Neural cell (in vitro differentiated cells): ENCODE data around the gene DMRTA2. TPM values are rescaled to one million over a fixed set of nuclear protein-coding genes. Genes with fewer than 3 reads are reported as not detected.

Experiments
- H2AFZ ChIP-seq: fragments of 200-600, 300-800 bp; sonication (generic), shearing (Covaris generic); 2 replicates; pipeline ENCODE4 v1.6.0; 2014; ENCODE audit warnings: low read depth, mild to moderate bottlenecking, antibody characterized with exemption, low read length, moderate library complexity
- H3F3A ChIP-seq: fragments of 200-600 bp; shearing (Covaris generic); 2 replicates; pipeline ENCODE4 v1.6.1; 2016; ENCODE audit warnings: mild to moderate bottlenecking, moderate library complexity, mixed read lengths, antibody characterized with exemption, low read length; ENCODE audit not compliant: insufficient read depth, poor library complexity, severe bottlenecking
- H3K27ac ChIP-seq: fragments of 200-600, 300-800 bp; sonication (generic), shearing (Covaris generic); 2 replicates; pipeline ENCODE4 v1.5.1; 2014; ENCODE audit warnings: mild to moderate bottlenecking, low read length, moderate library complexity
- H3K27me3 ChIP-seq: fragments of 300-800, 200-600 bp; sonication (generic), shearing (Covaris generic); 2 replicates; pipeline ENCODE4 v1.6.0; 2014; ENCODE audit warnings: mild to moderate bottlenecking, low read depth, low read length, moderate library complexity; ENCODE audit not compliant: insufficient read depth
- H3K36me3 ChIP-seq: fragments of 300-800, 200-600 bp; sonication (generic), shearing (Covaris generic); 2 replicates; pipeline ENCODE4 v1.5.1; 2014; ENCODE audit warnings: mild to moderate bottlenecking, antibody characterized with exemption, low read length, moderate library complexity; ENCODE audit not compliant: insufficient read depth
- H3K4me2 ChIP-seq: fragments of 300-800, 200-600 bp; sonication (generic), shearing (Covaris generic); 2 replicates; pipeline ENCODE4 v1.6.0; 2014; ENCODE audit warnings: mild to moderate bottlenecking, low read length
- H3K4me3 ChIP-seq: fragments of 300-800, 200-600 bp; sonication (generic), shearing (Covaris generic); 2 replicates; pipeline ENCODE4 v1.5.1; 2014; ENCODE audit warnings: mild to moderate bottlenecking, low read length, moderate library complexity
- H3K79me2 ChIP-seq: fragments of 200-600 bp; shearing (Covaris generic); replicated peaks from 2 replicates; pipeline ENCODE4 v1.6.0; 2014; ENCODE audit warnings: mild to moderate bottlenecking, low read length, moderate library complexity; ENCODE audit not compliant: insufficient read depth
- H3K9ac ChIP-seq: fragments of 300-800, 200-600 bp; sonication (generic), shearing (Covaris generic); 2 replicates; pipeline ENCODE4 v1.6.1; 2016; ENCODE audit warnings: mild to moderate bottlenecking, low read length, mixed read lengths
- H3K9me2 ChIP-seq: fragments of 200-600 bp; shearing (Covaris generic); 2 replicates; pipeline ENCODE4 v1.6.1; 2016; ENCODE audit warnings: mild to moderate bottlenecking, low read length, mixed read lengths; ENCODE audit not compliant: insufficient read depth
- H3K9me3 ChIP-seq: fragments of 200-600, 300-800 bp; sonication (generic), shearing (Covaris generic); 2 replicates; pipeline ENCODE4 v1.6.1; 2016; ENCODE audit warnings: mild to moderate bottlenecking, mixed run types, low read length, moderate library complexity, mixed read lengths
- H4K20me1 ChIP-seq: fragments of 200-600 bp; shearing (Covaris generic); 2 replicates; pipeline ENCODE4 v1.6.1; 2016; ENCODE audit warnings: mild to moderate bottlenecking, mixed run types; ENCODE audit not compliant: insufficient read depth
- CTCF ChIP-seq: fragments of 450-650 bp; IDR thresholded peaks from 2 replicates; pipeline ENCODE4 v1.5.1; 2014; ENCODE audit warnings: antibody characterized with exemption, mild to moderate bottlenecking, moderate library complexity; ENCODE audit not compliant: poor library complexity, severe bottlenecking
- EP300 ChIP-seq: fragments of 450-650 bp; conservative IDR thresholded peaks from 2 replicates; pipeline ENCODE4 v1.6.1; 2014; ENCODE audit warnings: antibody characterized with exemption, mild to moderate bottlenecking, moderate library complexity; ENCODE audit not compliant: poor library complexity, severe bottlenecking
- EZH2 ChIP-seq: fragments of 200-600, 300-800 bp; shearing (Covaris generic), sonication (generic); IDR thresholded peaks from 2 replicates; pipeline ENCODE4 v1.6.1; 2014; ENCODE audit warnings: antibody characterized with exemption, low read length, borderline replicate concordance, mild to moderate bottlenecking; ENCODE audit not compliant: insufficient read depth, poor library complexity, severe bottlenecking
- MXI1 ChIP-seq: fragments of 450-650 bp; conservative IDR thresholded peaks from 2 replicates; pipeline ENCODE4 v1.6.1; 2014; ENCODE audit warnings: antibody characterized with exemption, mild to moderate bottlenecking; ENCODE audit not compliant: poor library complexity, severe bottlenecking
- POLR2AphosphoS5 ChIP-seq: IDR thresholded peaks from 2 replicates; pipeline ENCODE4 v1.6.1; 2012
- RAD21 ChIP-seq: fragments of 450-650 bp; conservative IDR thresholded peaks from 2 replicates; pipeline ENCODE4 v1.6.1; 2014; ENCODE audit warnings: antibody characterized with exemption, mild to moderate bottlenecking, moderate library complexity
- REST ChIP-seq: IDR thresholded peaks from 2 replicates; pipeline ENCODE4 v1.6.1; 2012; ENCODE audit warnings: borderline replicate concordance
- SMC3 ChIP-seq: fragments of 450-650 bp; conservative IDR thresholded peaks from 2 replicates; pipeline ENCODE4 v1.6.1; 2014; ENCODE audit warnings: antibody characterized with exemption, mild to moderate bottlenecking, moderate library complexity; ENCODE audit not compliant: poor library complexity
- TAF1 ChIP-seq: IDR thresholded peaks from 2 replicates; pipeline ENCODE4 v1.6.1; 2012; ENCODE audit warnings: low read depth
- polyA plus RNA-seq: library from polyadenylated mRNA; depleted of rRNA; stranded (reverse); fragments of >200 nt; gene quantifications from 2 replicates; pipeline ENCODE4 v1.2.3, GENCODE V29; 2014

The DMRTA2 gene
- polyA plus RNA-seq, 1 donor from 2014 or later = 0.22 TPM

GRCh38 chr1:50436489-50436888, 13.2 kb upstream of the DMRTA2 start:
- no peak overlapping the region for H3K9ac ChIP-seq
- H3K9me3 ChIP-seq = no peaks in the 10 kb centered on the region
- TF ChIP-seq TAF1 (no peak), POLR2AphosphoS5 (no peak), SMC3 (no peak), EZH2 (no peak), CTCF (no peak), EP300 (no peak), MXI1 (no peak), RAD21 (no peak), REST (no peak)
- no peak overlapping the region for H3K27ac ChIP-seq
- H2AFZ ChIP-seq = no peak overlapping the region
- no peak overlapping the region for H3K4me2 ChIP-seq
- no peaks in the 10 kb centered on the region for H3K79me2 ChIP-seq
- no peaks in the 10 kb centered on the region for H3K9me2 ChIP-seq
- H3K4me3 ChIP-seq = no peak overlapping the region
- no peaks in the 10 kb centered on the region for H4K20me1 ChIP-seq
- no peaks in the 10 kb centered on the region for H3K36me3 ChIP-seq
- H3F3A ChIP-seq = no peaks in the 10 kb centered on the region
- peaks cover 14% of the 10 kb centered on the region for H3K27me3 ChIP-seq

GRCh38 chr1:50430010-50430405, 6.8 kb upstream of the DMRTA2 start:
- no peaks in the 10 kb centered on the region for H3K36me3 ChIP-seq
- no peak for TF ChIP-seq REST
- H3K4me3 ChIP-seq = no peak overlapping the region

More at GRCh38 chr1:50430010-50430405, 6.8 kb upstream of the DMRTA2 start:
- Histone ChIP-seq H2AFZ (no peak overlapping the region), H3K9me2 (no peaks in the 10 kb centered on the region), H3K79me2 (no peaks in the 10 kb centered on the region), H3K4me2 (no peak overlapping the region), H3K27me3 (peaks cover 78% of the 10 kb centered on the region), H3K9me3 (peaks cover 4% of the 10 kb centered on the region), H3K27ac (no peak overlapping the region), H3F3A (no peaks in the 10 kb centered on the region), H3K9ac (no peak overlapping the region), H4K20me1 (no peaks in the 10 kb centered on the region)
